GM19328 (cell line): ENCODE measurements around the gene DOP1A.

Experiments used
- ATAC-seq: cut with Tn5 transposase; IDR thresholded peaks from one replicate; pipeline ENCODE4 v1.9.1; 2021; ENCODE audit warnings: mild to moderate bottlenecking, moderate library complexity; ENCODE audit not compliant: unreplicated experiment

DOP1A gene

GRCh38 chr6:83073615-83074014 is 6.1 kb downstream of the DOP1A start:
- no peak for ATAC-seq

GRCh38 chr6:83083476-83083875 is 16.0 kb downstream of the DOP1A start:
- ATAC-seq, result no peak

GRCh38 chr6:83086751-83087150 is 19.3 kb downstream of the DOP1A start:
- peak; percentile 99 for ATAC-seq

DNA sequence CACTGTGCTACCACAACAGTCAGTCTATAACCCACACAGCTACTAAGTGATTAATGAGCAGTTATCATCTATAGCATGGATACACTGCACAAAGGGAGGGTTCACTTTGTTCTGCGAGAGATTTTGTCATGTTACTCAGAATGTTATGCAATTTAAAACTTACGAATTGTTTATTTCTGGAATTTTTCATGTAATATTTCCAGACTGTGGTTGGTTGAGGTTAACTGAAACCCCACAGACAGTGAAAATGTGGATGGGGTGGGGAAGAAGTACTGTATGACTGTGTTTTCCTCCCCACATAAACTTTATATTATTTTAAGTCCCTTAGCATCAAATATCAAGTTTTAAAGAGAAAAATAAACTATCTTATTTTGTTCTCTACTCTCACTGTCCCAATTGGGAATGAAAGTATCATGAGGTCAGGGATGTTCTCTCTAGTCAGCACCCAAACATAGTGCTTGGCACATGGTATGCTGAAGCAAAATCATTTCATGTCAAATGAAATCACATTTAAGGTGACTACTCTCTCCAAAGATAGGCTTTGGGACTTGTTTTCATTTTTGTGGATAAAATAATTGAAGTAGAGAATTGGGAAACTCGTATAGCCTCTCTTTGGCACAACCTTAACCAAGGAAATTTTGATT is 25.4 kb downstream of the DOP1A start:
- ATAC-seq, result no peak

DNA sequence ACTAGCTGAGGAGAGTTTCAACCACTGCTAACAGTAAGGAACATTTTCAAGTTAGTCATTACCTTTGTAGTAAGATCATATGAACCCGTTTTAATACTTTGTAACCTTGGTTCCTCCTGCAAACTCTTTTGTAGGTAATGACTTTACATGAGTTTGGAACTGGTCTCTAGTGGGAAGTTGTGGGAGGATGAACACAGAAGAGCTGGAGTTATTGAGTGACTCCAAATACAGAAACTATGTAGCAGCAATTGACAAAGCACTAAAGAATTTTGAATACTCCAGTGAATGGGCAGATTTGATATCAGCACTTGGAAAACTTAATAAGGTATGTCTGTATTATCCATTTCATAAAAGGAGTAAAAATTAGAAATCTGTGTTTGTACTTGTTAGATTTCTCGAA is 29.3 kb downstream of the DOP1A start:
- ATAC-seq, result no peak

- ATAC-seq, result no peak
Measured at GRCh38 chr6:83097204-83097603, 29.7 kb downstream of the DOP1A start.

DNA sequence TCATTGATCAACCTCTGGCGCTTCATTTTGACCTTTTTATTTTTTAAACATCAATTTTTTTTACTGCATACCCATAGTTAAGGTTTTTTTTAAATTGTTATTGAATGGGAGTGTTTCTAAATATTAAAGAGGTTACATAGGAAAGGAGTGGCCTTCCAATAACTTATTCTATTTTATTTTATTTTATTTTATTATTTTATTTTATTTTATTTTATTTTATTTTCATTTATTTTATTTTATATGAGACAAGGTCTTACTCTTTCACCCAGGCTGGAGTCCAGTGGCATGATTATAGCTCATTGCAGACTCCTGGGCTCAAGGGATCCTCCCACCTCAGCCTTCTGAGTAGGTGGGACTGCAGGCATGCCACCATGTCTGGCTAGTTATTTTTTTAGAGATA is 30.2 kb downstream of the DOP1A start:
- ATAC-seq, result no peak

GRCh38 chr6:83098589-83098988 is 31.1 kb downstream of the DOP1A start:
- ATAC-seq, result no peak

DNA sequence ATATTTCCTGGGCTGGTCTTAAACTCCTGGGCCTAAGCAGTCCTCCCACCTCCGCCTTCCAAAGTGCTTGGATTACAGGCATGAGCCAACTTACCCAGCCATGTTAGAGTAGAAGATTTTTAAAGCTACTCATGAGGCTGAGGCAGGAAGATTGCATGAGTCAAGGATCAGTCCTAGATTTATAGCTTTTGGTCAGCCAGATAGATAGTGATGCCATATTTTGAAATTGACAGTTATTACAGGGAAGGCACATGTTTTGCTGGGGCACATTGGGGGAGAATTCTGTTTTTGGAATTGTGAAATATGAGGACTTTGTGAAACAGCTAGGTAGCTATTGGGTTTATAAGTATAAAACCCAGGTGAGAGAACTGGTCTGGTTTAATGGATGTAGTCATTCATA is 40.9 kb downstream of the DOP1A start:
- no peak for ATAC-seq

GRCh38 chr6:83113258-83113657 is 45.8 kb downstream of the DOP1A start:
- no peak for ATAC-seq

GRCh38 chr6:83114164-83114563 is 46.7 kb downstream of the DOP1A start:
- no peak for ATAC-seq

DNA sequence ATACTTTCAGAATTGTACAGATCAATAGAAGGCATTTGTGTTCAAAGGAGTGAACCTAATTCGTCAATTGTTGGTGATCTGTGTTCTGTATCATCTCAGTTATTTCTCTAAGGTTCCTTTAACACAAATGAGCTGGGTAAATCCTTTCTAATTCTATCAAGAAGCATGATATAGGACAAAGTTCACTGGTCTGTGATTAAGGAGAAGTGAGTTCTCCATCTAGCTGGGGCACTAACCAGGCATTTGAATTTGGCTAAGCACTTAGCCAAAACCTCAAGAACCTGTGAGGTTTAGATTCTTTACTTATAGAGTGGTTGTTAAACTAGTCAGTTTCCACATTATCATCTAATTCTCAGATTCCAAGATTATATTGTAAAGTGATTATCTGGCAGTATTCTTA is 50.3 kb downstream of the DOP1A start:
- no peak for ATAC-seq

DNA sequence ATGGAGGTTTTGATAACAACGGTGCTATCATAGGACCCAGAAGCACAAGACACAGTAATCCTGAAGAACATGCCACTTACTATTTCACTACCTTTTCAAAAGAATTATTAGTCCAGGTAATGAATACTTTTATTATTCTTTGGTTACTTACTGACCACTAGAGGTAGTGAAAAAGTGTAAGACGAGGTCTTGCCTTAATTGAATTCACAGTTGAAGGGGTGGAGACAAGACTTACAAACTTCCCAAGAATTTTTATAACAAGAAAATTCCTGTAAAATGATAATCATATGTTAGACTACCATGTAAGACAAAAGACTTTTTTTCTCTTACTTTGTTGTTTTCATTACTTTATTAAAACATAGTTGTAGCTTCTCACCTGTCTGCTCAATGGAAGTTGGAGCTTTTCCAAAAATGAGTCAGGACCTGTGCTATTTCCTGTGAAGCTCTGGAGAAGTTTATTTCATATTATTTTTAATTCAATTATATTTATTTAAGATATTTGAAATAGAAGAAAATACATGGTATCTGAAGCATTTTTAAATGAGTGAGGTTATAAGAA is 52.4 kb downstream of the DOP1A start:
- ATAC-seq, result no peak

DNA sequence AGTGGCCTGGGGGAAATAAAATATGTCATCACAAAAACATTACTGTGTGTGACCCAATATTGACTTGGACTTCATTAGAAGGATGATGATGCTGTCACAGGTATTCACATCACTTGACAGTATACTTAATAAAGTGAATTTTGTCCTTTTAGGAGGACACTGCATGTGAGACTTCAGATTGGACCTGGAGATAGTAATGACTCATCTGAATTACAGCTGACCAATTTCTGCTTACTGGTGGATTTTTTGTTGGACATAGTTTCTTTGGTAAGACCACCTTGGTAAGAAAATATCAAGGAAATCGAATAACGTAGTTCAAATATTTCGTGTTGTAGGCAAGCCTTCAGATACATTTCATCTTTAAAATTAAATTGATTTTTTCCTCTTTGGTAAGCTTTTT is 57.1 kb downstream of the DOP1A start:
- no peak for ATAC-seq

GRCh38 chr6:83125425-83125824 is 58.0 kb downstream of the DOP1A start:
- ATAC-seq, result no peak

- ATAC-seq, result no peak
Measured at GRCh38 chr6:83126223-83126622, 58.8 kb downstream of the DOP1A start.

DNA sequence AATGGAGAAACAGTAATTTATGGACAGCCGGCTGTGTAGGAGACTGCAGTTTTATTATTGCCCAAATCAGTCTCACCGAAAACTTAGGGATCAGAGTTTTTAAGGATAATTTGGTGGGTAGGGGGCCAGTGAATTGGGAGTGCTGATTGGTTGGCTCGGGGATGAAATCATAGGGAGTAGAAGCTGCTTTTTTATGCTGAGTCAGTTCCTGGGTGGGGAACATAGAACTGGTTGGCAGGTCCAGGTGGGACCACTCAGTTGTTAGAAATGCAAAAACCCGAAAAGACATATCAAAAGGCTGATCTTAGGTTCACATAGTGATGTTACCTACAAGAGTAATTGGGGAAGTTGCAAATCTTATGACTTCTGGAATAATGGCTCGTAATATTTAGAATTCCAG is 59.3 kb downstream of the DOP1A start:
- ATAC-seq, result no peak

DNA sequence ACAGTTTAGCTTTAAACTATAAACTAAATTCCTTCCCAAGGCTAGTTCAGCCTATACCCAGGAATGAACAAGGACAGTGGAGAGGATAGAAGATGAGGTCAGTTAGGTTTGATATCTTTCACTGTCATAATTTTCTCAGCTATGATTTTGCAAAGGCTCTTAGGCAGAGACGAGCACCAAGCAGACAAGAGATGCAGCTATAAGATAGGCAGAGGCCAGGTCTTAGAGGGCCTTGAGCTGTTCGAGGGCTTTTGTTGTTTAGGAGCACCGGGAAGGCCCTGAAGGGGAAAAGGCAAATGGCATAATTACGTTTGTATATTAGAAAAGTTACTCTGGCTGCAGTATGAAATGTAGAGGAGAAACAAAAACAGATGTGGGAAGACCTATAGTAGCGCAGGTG is 59.8 kb downstream of the DOP1A start:
- ATAC-seq, result no peak

DNA sequence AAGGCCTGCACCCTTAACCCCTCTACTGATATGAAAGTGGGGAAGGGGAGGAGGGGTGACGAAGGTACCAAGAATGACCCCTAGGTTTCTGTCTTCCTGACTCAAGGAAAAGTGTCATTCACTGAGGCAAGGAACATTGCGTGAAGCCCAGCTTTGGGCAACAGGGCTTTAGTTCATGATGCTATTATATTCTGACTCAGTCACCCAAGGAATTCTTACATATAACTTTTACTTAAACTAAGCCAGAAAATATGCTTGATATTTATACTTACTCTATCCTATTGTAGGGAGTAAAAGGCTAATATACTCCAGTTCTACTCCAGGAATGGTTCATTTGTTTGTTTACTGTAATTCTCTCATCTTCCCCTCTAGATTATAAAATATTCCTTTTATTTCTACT is 60.5 kb downstream of the DOP1A start:
- ATAC-seq, result no peak

DNA sequence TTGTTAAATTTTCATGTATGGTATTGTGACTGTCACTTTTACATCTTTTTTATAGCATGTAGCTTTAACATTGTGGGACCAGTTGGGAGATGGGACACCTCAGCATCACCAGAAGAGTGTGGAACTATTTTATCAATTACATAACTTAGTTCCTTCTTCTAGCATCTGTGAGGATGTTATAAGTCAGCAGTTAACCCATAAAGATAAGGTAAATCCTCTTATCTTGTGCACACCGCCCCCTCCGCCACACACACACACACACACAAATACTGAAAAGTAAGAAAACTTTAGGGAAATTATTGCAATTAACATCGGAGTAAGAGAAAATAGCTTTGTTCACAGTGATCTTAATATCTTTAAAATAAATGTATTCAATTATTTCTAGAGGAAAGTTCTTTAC is 64.7 kb downstream of the DOP1A start:
- ATAC-seq, result no peak

DNA sequence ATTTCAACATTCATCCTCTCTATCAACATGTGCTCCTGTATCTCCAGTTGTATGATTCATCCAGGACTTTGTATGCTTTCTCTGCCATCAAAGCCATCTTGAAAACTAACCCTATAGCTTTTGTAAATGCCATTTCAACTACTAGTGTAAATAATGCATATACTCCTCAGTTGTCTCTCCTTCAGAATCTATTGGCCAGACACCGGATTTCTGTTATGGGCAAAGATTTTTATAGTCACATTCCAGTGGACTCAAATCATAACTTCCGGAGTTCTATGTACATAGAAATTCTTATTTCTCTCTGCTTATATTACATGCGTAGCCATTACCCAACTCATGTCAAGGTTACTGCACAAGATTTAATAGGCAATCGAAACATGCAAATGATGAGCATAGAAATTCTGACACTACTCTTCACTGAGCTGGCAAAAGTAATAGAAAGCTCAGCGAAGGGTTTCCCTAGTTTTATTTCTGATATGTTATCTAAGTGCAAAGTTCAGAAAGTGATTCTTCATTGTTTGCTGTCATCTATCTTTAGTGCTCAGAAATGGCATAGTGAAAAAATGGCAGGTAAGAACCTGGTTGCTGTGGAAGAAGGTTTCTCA is 70.7 kb downstream of the DOP1A start:
- ATAC-seq, result no peak

DNA sequence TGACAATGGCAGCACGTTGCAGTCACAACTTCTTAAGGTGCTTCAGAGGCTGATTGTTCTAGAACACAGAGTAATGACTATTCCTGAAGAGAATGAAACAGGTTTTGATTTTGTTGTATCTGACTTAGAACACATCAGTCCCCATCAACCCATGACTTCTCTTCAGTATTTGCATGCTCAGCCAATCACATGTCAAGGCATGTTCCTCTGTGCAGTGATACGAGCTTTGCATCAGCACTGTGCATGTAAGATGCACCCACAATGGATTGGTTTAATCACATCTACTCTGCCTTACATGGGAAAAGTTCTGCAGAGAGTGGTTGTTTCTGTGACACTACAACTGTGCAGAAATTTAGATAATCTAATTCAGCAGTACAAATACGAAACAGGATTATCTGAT is 71.3 kb downstream of the DOP1A start:
- ATAC-seq, result no peak

GRCh38 chr6:83151114-83151513 is 83.6 kb downstream of the DOP1A start:
- ATAC-seq, result no peak
